ENCODE data around the gene FAM107A. TPM values are rescaled to one million over a fixed set of nuclear protein-coding genes. Genes with fewer than 3 reads are reported as not detected.

Gene FAM107A
- total RNA-seq, 2 experiments from 2014 or later = not detected

GRCh38 chr3:58553003-58553402, 24.2 kb downstream of the FAM107A start:
- POLR2A ChIA-PET = no interaction called here
- CTCF ChIA-PET = no interaction called here

- CTCF ChIA-PET = no interaction called here
- POLR2A ChIA-PET = no interaction called here
Measured at GRCh38 chr3:58551636-58552180, 25.5 kb downstream of the FAM107A start.

- ChIA-PET POLR2A (no interaction called here), CTCF (no interaction called here)
Measured at GRCh38 chr3:58544541-58544940, 32.6 kb downstream of the FAM107A start.

- ChIA-PET POLR2A (no interaction called here), CTCF (interaction anchor here (0.6 kb wide), 1 partner anchor 212 kb away, joined by 5 read pairs; no protein-coding TSS in a partner anchor)
Measured at GRCh38 chr3:58540176-58540858, 36.9 kb downstream of the FAM107A start.

GRCh38 chr3:58539626-58540025, 37.6 kb downstream of the FAM107A start:
- ChIA-PET CTCF (no interaction called here), POLR2A (no interaction called here)

GRCh38 chr3:58537412-58538301, 39.5 kb downstream of the FAM107A start:
- CTCF ChIA-PET = interaction anchor here (0.7 to 0.9 kb wide), 2 partner anchors 31 to 231 kb away, joined by 3 to 4 read pairs; partner anchors contain the start of genes HTD2 and RPP14
- POLR2A ChIA-PET = interaction anchor here (0.6 kb wide), 1 partner anchor 85 kb away, joined by 3 read pairs; no protein-coding TSS in a partner anchor

- POLR2A ChIA-PET = interaction anchor here (0.6 kb wide), 1 partner anchor 84 kb away, joined by 3 read pairs; no protein-coding TSS in a partner anchor
- CTCF ChIA-PET = interaction anchor here (0.7 kb wide), 1 partner anchor 230 kb away, joined by 3 read pairs; the partner anchor contains the start of genes HTD2 and RPP14
Measured at GRCh38 chr3:58536501-58537411, 40.4 kb downstream of the FAM107A start, which contains the start of gene ACOX2. Gene ACOX2, minus strand, starts transcription at chr3:58537190. Its CDS starts 2,084 bp downstream, at chr3:58535106.

- ChIA-PET POLR2A (no interaction called here), CTCF (interaction anchor here (1.6 to 3.1 kb wide), 2 partner anchors 72 to 229 kb away, joined by 3 to 9 read pairs; partner anchors contain the start of genes HTD2 and RPP14)
Measured at GRCh38 chr3:58535531-58536500, 41.4 kb downstream of the FAM107A start.

- POLR2A ChIA-PET = no interaction called here
Measured at GRCh38 chr3:58534592-58535494, 42.3 kb downstream of the FAM107A start.

GRCh38 chr3:58532794-58533220, 44.4 kb downstream of the FAM107A start:
- ChIA-PET POLR2A (no interaction called here), CTCF (interaction anchor here (0.6 to 3.1 kb wide), 6 partner anchors 45 to 226 kb away, joined by 3 to 10 read pairs (median 4); partner anchors contain the start of genes HTD2 and RPP14)

More at GRCh38 chr3:58534592-58535494, 42.3 kb downstream of the FAM107A start:
- CTCF ChIA-PET = interaction anchor here (1.6 to 3.1 kb wide), 2 partner anchors 71 to 228 kb away, joined by 3 to 9 read pairs; partner anchors contain the start of genes HTD2 and RPP14

- POLR2A ChIA-PET = no interaction called here
- CTCF ChIA-PET = interaction anchor here (0.6 to 2.6 kb wide), 6 partner anchors 40 to 181 kb away, joined by 3 to 10 read pairs (median 4); partner anchors contain the start of gene KCTD6
Measured at GRCh38 chr3:58531956-58532355, 45.2 kb downstream of the FAM107A start.

- ChIA-PET CTCF (interaction anchor here (0.6 to 2.6 kb wide), 6 partner anchors 40 to 232 kb away, joined by 3 to 10 read pairs (median 4); partner anchors contain the start of gene KCTD6), POLR2A (no interaction called here)
Measured at GRCh38 chr3:58531555-58531954, 45.6 kb downstream of the FAM107A start.

GRCh38 chr3:58530354-58530865, 46.8 kb downstream of the FAM107A start:
- ChIA-PET POLR2A (no interaction called here), CTCF (interaction anchor here (1.1 to 1.3 kb wide), 2 partner anchors 45 to 100 kb away, joined by 4 read pairs; no protein-coding TSS in a partner anchor)

- ChIA-PET CTCF (interaction anchor here (0.9 to 1.3 kb wide), 3 partner anchors 44 to 100 kb away, joined by 4 read pairs; no protein-coding TSS in a partner anchor), POLR2A (no interaction called here)
Measured at GRCh38 chr3:58529516-58530353, 47.5 kb downstream of the FAM107A start.

- CTCF ChIA-PET = no interaction called here
- POLR2A ChIA-PET = no interaction called here
Measured at GRCh38 chr3:58528629-58529028, 48.6 kb downstream of the FAM107A start.

Data from activated CD8-positive, alpha-beta memory T cell treated with anti-CD3 and anti-CD28 coated beads for 36 hours (primary cell).